SU-DHL-6 (cell line): ENCODE results near the gene CDC25C.
"Not testable (repeated sequence)": the region's sequence is repeated elsewhere in the genome, so short reads cannot be mapped to it uniquely, and the experiment has no call there.

Experiments used
- CTCF ChIP-seq: fragments of 200-600 bp; sonication (generic); IDR thresholded peaks from one replicate; pipeline ENCODE4 v1.5.1; 2017; ENCODE audit warnings: antibody characterized with exemption, mild to moderate bottlenecking, low read length, moderate library complexity; ENCODE audit not compliant: insufficient read depth, poor library complexity, severe bottlenecking
- EZH2phosphoT487 ChIP-seq: fragments of 200-600 bp; sonication (generic), shearing (Covaris generic); conservative IDR thresholded peaks from 2 replicates; pipeline ENCODE4 v1.6.1; 2018; ENCODE audit warnings: mild to moderate bottlenecking, antibody characterized with exemption, low read length, moderate library complexity, mixed read lengths

GRCh38 chr5:138318211-138318610 is 13.4 kb downstream of the CDC25C start:
- TF ChIP-seq CTCF, EZH2phosphoT487: not testable (repeated sequence)
